Measurements from ENCODE around the gene ST6GAL1. TPM values are rescaled to one million over a fixed set of nuclear protein-coding genes. Genes with fewer than 3 reads are reported as not detected.

The ST6GAL1 gene
- total and polyA plus RNA-seq, 12 donors, result 7.2 to 95.0 (median 55.4) TPM

- H3K27ac ChIP-seq, result no peak overlapping the region
- intact Hi-C loops (cut with DNase I), result no loop called here
Observed at GRCh38 chr3:186946756-186947375, 16.5 kb downstream of the ST6GAL1 start.

GRCh38 chr3:186949281-186949982 lies 19.1 kb downstream of the ST6GAL1 start:
- no peaks in the 10 kb centered on the region for H3K9me3 ChIP-seq (replicated peaks in 1 of 3)
- H3K27me3 ChIP-seq, result no peaks in the 10 kb centered on the region
- peak overlapping the region in 1 of 5 donors; percentile 6 for H3K27ac ChIP-seq
- no peak for DNase-seq
- TF ChIP-seq POLR2A (IDR thresholded peaks at IDR 0.05) (no peak), CTCF (IDR thresholded peaks at IDR 0.05) (no peak)
- intact Hi-C loops (cut with DNase I), result no loop called here
- H3K4me1 ChIP-seq (replicated peaks in 1 of 2), result no peaks in the 10 kb centered on the region
- no peak overlapping the region for H3K4me3 ChIP-seq
- 55 to 69% (median 59%) methylated on average over 7 of the region's 7 CpGs for WGBS, 4 donors
- no peaks in the 10 kb centered on the region for H3K36me3 ChIP-seq (replicated peaks in 1 of 2)

More at GRCh38 chr3:186946756-186947375, 16.5 kb downstream of the ST6GAL1 start:
- DNase-seq, result no peak
- no peaks in the 10 kb centered on the region for H3K9me3 ChIP-seq (replicated peaks in 1 of 3)
- H3K4me3 ChIP-seq, result no peak overlapping the region
- 82 to 91% (median 85%) methylated on average over 9 of the region's 9 CpGs for WGBS, 4 donors
- no peaks in the 10 kb centered on the region for H3K4me1 ChIP-seq (replicated peaks in 1 of 2)
- no peaks in the 10 kb centered on the region for H3K36me3 ChIP-seq (replicated peaks in 1 of 2)
- TF ChIP-seq CTCF (IDR thresholded peaks at IDR 0.05) (no peak), POLR2A (IDR thresholded peaks at IDR 0.05) (no peak)
- no peaks in the 10 kb centered on the region for H3K27me3 ChIP-seq

GRCh38 chr3:186950402-186951093 lies 20.2 kb downstream of the ST6GAL1 start:
- no peaks in the 10 kb centered on the region for H3K36me3 ChIP-seq (replicated peaks in 1 of 2)
- H3K27ac ChIP-seq, result no peak overlapping the region
- no peaks in the 10 kb centered on the region for H3K27me3 ChIP-seq
- intact Hi-C loops (cut with DNase I), result no loop called here
- TF ChIP-seq CTCF (IDR thresholded peaks at IDR 0.05), result no peak
- no peak for TF ChIP-seq POLR2A (IDR thresholded peaks at IDR 0.05)
- H3K4me1 ChIP-seq (replicated peaks in 1 of 2), result no peaks in the 10 kb centered on the region
- 69 to 93% (median 83%) methylated on average over 3 of the region's 3 CpGs for WGBS, 4 donors
- no peak overlapping the region for H3K4me3 ChIP-seq
- no peak for DNase-seq
- H3K9me3 ChIP-seq (replicated peaks in 1 of 3), result no peaks in the 10 kb centered on the region
